Subcutaneous abdominal adipose tissue (tissue), 5 donors: ENCODE results near the gene CHRM5.

ENCODE experiments used
- H3K27ac ChIP-seq: one replicate; pipeline ENCODE4 v1.7.0; 2013; ENCODE audit warnings: low read depth, mild to moderate bottlenecking, inconsistent platforms, low read length, moderate library complexity
- H3K27me3 ChIP-seq, 5 donors: one replicate each; pipeline ENCODE4 v1.7.0; 2013; ENCODE audit warnings: low read length in 5 of 5, inconsistent platforms in 1 of 5; ENCODE audit not compliant: control insufficient read depth in 5 of 5, insufficient read depth in 4 of 5
- H3K36me3 ChIP-seq, 5 donors: one replicate each; pipeline ENCODE4 v1.7.0; 2013; ENCODE audit warnings: low read length in 5 of 5; ENCODE audit not compliant: control insufficient read depth in 5 of 5, insufficient read depth in 5 of 5
- H3K4me1 ChIP-seq, 5 donors: one replicate each; pipeline ENCODE4 v1.7.0; 2013; ENCODE audit warnings: low read length in 5 of 5, mild to moderate bottlenecking in 3 of 5, moderate library complexity in 1 of 5; ENCODE audit not compliant: control insufficient read depth in 5 of 5, insufficient read depth in 5 of 5
- H3K4me3 ChIP-seq, 5 donors: one replicate each; pipeline ENCODE4 v1.7.0; 2013; ENCODE audit warnings: low read length in 5 of 5, low read depth in 1 of 5
- H3K9ac ChIP-seq, 5 donors: one replicate each; pipeline ENCODE4 v1.7.0; 2013; ENCODE audit warnings: low read length in 5 of 5, mild to moderate bottlenecking in 4 of 5, moderate library complexity in 3 of 5
- H3K9me3 ChIP-seq, 5 donors: one replicate each; pipeline ENCODE4 v1.7.0; 2013; ENCODE audit warnings: low read length in 5 of 5; ENCODE audit not compliant: control insufficient read depth in 5 of 5
- donor health status: healthy.
- donor health status: healthy.
- donor health status: healthy.
- donor health status: healthy.
- donor health status: healthy.

Gene CHRM5

DNA sequence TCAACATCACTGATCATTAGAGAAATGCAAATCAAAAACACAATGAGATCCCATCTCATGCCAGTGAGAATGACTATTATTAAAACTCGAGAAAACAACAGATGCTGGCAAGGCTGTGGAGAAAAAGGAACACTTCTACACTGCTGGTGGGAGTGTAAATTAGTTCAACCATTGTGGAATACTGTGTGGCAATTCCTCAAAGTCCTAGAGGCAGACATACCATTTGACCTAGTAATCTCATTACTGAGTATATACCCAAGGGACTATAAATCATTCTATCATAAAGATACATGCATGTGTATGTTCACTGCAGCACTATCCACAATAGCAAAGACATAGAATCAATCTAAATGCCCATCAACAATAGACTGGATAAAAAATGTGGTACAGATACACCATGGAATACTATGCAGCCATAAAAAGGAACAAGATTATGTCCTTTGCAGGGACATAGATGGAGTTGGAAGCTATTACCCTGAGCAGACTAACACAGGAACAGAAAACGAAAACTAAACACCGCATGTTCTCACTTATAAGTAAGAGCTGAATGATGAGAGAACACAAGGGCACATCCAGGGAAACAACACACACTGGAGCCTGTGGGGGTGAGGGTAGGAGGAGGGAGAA lies 85.9 kb downstream of the CHRM5 start:
- Histone ChIP-seq H3K4me3 (no peak overlapping the region), H3K36me3 (no peaks in the 10 kb centered on the region), H3K27me3 (no peaks in the 10 kb centered on the region)

DNA sequence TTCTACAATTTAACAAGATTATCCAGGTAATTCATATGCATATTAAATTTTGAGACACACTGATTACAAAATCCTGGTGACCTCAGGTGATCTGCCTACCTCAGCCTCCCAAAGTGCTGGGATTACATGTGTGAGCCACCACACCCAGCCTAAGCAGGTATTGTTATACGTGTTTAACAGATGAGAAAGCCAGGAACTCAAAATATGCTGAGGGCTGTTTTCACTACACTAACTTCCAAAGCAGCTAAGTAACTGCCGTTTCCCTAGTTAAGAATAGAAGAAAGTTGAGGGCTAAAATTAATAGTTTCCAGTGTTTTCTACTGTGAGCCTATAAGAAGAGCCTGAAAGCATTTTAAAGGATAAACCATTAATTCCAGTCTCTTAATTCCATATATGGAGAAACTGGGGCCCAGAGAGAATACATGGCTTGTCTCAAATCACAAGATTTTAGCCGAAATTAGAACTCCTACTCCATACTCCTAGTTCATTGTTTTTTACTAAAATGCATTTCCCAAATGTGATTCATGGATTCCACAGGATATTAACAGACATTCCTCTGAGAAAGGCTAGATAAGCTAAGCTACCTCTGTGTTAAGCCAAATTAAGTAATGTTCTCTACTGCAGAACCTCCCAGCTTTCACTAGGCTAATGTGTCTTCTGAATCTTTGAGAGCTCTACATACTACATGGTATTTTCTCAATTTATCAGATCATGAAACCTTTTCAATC lies 87.7 kb downstream of the CHRM5 start:
- Histone ChIP-seq H3K36me3 (no peaks in the 10 kb centered on the region), H3K4me1 (no peaks in the 10 kb centered on the region), H3K9ac (no peak overlapping the region), H3K4me3 (no peak overlapping the region), H3K27ac (no peak overlapping the region), H3K9me3 (peaks cover 0 to 2% (median 0%) of the 10 kb centered on the region in 5 donors), H3K27me3 (peaks cover 0 to 3% (median 0%) of the 10 kb centered on the region in 5 donors)

More for the DNA sequence above, 85.9 kb downstream of the CHRM5 start:
- peaks cover 0 to 10% (median 5%) of the 10 kb centered on the region in 5 donors for H3K9me3 ChIP-seq
- H3K4me1 ChIP-seq = no peaks in the 10 kb centered on the region
- no peak overlapping the region for H3K27ac ChIP-seq
- no peak overlapping the region for H3K9ac ChIP-seq

DNA sequence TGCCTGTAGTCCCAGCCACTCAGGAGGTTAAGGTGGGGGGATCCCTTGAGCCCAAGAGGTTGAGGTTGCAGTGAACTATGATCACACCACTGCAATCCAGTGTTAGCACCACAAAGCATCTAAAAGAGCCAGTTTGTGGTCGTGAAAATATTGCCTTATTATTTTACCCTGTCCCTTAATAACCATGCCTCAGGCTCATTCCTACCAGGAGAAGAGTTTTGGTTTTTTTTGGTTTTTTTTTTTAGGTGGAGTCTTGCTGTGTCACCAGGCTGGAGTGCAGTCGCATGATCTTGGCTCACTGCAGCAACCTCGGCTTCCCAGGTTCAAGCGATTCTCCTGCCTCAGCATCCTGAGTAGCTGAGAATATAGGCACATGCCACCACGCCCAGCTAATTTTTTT lies 88.6 kb downstream of the CHRM5 start:
- Histone ChIP-seq H3K4me1 (peaks cover 0 to 3% (median 0%) of the 10 kb centered on the region in 5 donors), H3K4me3 (no peak overlapping the region), H3K9me3 (no peaks in the 10 kb centered on the region), H3K9ac (no peak overlapping the region), H3K27me3 (peaks cover 0 to 3% (median 0%) of the 10 kb centered on the region in 5 donors), H3K36me3 (no peaks in the 10 kb centered on the region), H3K27ac (no peak overlapping the region)

DNA sequence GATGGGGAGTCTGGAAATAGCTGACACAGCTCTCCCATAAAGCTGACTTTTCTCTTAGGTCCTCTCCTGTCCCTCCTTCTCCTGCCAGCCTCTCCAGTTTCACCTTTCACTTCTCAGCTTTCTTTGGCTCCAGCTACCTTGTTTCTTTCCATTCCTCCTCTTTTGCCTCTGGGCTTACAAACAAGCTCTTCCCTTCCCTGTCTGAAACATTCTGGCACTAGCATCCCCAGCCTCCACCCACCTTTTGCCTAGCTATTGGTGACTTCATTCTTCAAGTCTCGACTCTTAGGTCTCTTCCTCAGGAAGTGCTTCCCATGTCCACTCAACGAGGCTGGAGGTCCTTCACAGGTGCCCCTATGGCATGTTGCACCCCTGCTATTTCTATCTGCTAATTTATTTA lies 91.2 kb downstream of the CHRM5 start:
- H3K9ac ChIP-seq = no peak overlapping the region
- H3K9me3 ChIP-seq = no peaks in the 10 kb centered on the region
- peaks cover 0 to 3% (median 0%) of the 10 kb centered on the region in 5 donors for H3K27me3 ChIP-seq
- H3K27ac ChIP-seq = no peak overlapping the region
- H3K4me1 ChIP-seq = peaks cover 0 to 3% (median 0%) of the 10 kb centered on the region in 5 donors
- H3K4me3 ChIP-seq = no peak overlapping the region
- H3K36me3 ChIP-seq = no peaks in the 10 kb centered on the region

DNA sequence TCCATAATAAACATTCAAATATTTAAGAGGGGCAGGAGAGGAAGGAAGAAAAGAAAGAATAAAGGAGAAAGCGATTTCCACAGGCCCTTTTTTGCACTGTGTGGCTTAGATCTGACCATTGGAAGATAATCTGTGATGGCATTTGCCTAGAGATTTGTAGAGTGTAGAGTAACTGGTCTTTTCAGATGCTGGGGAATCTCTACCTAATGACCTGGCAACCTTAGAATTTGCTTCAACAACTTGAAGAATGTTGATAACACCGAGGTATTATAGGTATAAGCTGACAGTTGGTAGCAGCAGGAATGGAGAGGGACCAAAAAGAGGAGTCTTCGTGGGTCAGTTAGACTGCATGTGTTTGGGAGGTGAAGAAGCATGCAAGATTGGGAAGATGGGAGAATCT lies 91.6 kb downstream of the CHRM5 start:
- H3K36me3 ChIP-seq = no peaks in the 10 kb centered on the region
- H3K27ac ChIP-seq = no peak overlapping the region
- no peak overlapping the region for H3K9ac ChIP-seq
- H3K4me3 ChIP-seq = no peak overlapping the region
- H3K27me3 ChIP-seq = peaks cover 0 to 3% (median 0%) of the 10 kb centered on the region in 5 donors
- H3K4me1 ChIP-seq = peaks cover 0 to 3% (median 0%) of the 10 kb centered on the region in 5 donors
- H3K9me3 ChIP-seq = no peaks in the 10 kb centered on the region

DNA sequence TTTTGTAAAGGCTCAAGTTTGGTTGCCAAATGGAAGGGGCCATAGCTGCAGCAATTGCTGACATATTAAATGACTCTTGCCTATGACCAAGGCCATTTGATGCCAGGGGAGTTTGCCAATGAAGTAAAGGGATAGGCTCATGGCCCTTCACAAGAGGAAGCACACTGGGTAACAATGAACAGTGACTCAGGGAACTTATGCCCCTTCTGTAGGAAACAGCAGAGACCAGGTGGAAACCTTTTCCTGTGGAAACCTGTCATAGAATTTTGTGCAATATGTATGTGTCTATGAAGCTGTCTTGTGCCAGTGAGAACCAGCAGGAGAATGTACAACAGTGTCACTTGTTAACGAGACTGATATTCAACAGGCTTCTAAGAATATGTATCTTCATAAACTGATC lies 96.1 kb downstream of the CHRM5 start:
- H3K9me3 ChIP-seq = no peaks in the 10 kb centered on the region
- peaks cover 0 to 3% (median 0%) of the 10 kb centered on the region in 5 donors for H3K27me3 ChIP-seq
- no peaks in the 10 kb centered on the region for H3K36me3 ChIP-seq
- H3K9ac ChIP-seq = peak overlapping the region in 1 of 5 donors; percentile 28
- peaks cover 0 to 3% (median 0%) of the 10 kb centered on the region in 5 donors for H3K4me1 ChIP-seq
- no peak overlapping the region for H3K4me3 ChIP-seq
- H3K27ac ChIP-seq = no peak overlapping the region

DNA sequence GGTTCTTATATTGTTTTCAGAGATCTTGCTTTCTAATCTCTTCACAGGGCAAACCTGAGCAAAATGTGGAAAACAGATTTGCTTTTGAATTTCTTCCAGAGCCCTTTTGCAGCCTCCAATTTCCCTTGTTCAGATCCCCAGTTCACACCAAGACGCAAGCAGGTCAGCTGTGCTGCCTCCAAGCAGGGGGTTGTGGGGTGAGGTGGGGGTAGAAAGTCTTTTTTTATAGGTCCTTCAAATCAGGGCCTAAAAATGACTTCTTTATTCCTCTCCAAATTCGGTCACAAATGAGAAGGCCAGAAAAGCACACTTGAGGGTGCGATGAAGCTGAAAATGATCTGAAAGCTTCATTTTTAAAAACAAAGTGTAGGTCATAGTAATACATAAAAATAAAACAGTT lies 97.0 kb downstream of the CHRM5 start:
- Histone ChIP-seq H3K27ac (no peak overlapping the region), H3K4me3 (no peak overlapping the region), H3K27me3 (no peaks in the 10 kb centered on the region), H3K9me3 (no peaks in the 10 kb centered on the region), H3K9ac (peak overlapping the region in 1 of 5 donors; percentile 28), H3K4me1 (peaks cover 0 to 3% (median 0%) of the 10 kb centered on the region in 5 donors), H3K36me3 (no peaks in the 10 kb centered on the region)

DNA sequence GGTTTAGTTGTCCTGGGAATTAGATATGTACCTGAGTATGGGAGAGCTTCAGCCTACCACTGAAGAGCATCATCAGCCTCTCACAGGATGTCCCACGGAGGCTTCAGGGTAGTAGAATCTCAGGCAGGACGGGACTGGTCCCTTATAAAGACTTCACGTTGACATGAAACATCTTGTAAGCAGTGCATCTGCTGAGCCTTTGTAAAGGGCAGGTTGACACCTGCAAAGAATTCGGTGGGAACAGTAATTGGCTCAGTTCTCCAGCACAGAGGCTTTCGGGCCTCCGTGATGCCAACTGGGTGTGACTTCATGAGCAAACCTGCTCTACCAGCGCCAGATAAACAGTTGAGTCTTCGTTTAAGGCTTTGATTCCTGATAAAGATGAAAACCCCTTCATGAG lies 97.6 kb downstream of the CHRM5 start:
- Histone ChIP-seq H3K4me1 (peaks cover 0 to 3% (median 0%) of the 10 kb centered on the region in 5 donors), H3K9me3 (no peaks in the 10 kb centered on the region), H3K36me3 (no peaks in the 10 kb centered on the region), H3K9ac (no peak overlapping the region), H3K27me3 (no peaks in the 10 kb centered on the region), H3K27ac (no peak overlapping the region), H3K4me3 (no peak overlapping the region)

DNA sequence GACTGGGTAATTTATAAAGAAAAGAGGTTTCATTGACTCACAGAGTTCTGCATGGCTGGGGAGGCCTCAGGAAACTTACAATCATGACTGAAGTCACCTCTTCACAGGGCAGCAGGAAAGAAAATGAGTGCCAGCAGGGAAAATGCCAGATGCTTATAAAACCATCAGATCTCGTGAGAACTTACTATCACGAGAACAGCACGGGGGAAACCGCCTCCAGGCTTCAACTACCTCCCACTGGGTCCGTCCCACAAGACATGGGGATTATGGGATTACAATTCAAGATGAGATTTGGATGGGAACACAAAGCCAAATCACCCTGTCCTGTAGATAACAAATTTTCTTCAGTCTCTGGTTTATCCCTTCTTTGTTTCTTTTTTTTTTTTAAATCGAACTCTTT lies 101.7 kb downstream of the CHRM5 start:
- Histone ChIP-seq H3K9ac (no peak overlapping the region), H3K4me1 (no peaks in the 10 kb centered on the region), H3K4me3 (no peak overlapping the region), H3K36me3 (no peaks in the 10 kb centered on the region), H3K9me3 (no peaks in the 10 kb centered on the region), H3K27ac (no peak overlapping the region), H3K27me3 (no peaks in the 10 kb centered on the region)

DNA sequence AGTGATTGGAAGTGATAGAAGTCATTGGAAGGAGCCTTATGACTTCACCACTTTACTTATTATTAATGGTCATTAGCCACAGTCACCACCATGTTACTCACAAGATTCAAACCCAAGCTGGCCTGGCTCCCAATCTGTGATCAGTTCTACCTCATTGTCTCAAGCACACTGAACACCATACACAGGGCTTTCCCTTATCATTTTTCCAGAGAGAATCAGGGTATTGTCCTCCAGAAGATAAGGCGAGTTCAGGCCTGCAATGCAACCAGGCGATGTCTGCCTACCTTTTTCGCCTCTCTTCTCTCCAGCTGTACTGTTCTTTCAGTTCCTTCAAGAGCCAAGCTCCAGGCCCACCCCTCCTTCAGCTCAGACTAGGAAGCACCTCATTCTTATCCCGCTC lies 108.5 kb downstream of the CHRM5 start:
- Histone ChIP-seq H3K36me3 (peaks cover 0 to 2% (median 0%) of the 10 kb centered on the region in 5 donors), H3K27me3 (no peaks in the 10 kb centered on the region), H3K4me1 (no peaks in the 10 kb centered on the region), H3K27ac (no peak overlapping the region), H3K9me3 (no peaks in the 10 kb centered on the region), H3K9ac (no peak overlapping the region), H3K4me3 (no peak overlapping the region)
